WTC11 (cell line): ENCODE data around the gene GALNT6. TPM values are rescaled to one million over a fixed set of nuclear protein-coding genes. Genes with fewer than 3 reads are reported as not detected.

Experiments
- ATAC-seq: fragments of 200-7000 bp; cut with Tn5 transposase; 2 replicates; pipeline ENCODE4 v1.10.0; 2021; ENCODE audit warnings: mild to moderate bottlenecking, moderate library complexity
- CTCF ChIA-PET: fragments of 300-600 bp; sonication (Branson Sonifier 250); formaldehyde crosslinking; loops from one replicate; lab custom pipeline; 2021; ENCODE audit warnings: antibody characterized with exemption; lab: Charles Lee
- POLR2A ChIA-PET: fragments of 350-600 bp; sonication (Branson Sonifier 250); formaldehyde crosslinking; loops from one replicate; lab custom pipeline; 2021; ENCODE audit warnings: antibody characterized with exemption; lab: Charles Lee
- DNase-seq: peaks from one replicate; pipeline ENCODE4 v3.0.0; 2021; ENCODE audit warnings: low spot score
- H3K27ac Mint-ChIP-seq: 2 replicates; pipeline ENCODE4 v1.8.0; 2021; ENCODE audit warnings: mixed read lengths
- H3K27me3 Mint-ChIP-seq: 2 replicates; pipeline ENCODE4 v1.8.0; 2021; ENCODE audit warnings: low read depth, mild to moderate bottlenecking, moderate library complexity, mixed read lengths
- H3K36me3 Mint-ChIP-seq: 2 replicates; pipeline ENCODE4 v1.8.0; 2021; ENCODE audit warnings: mixed read lengths
- H3K4me1 Mint-ChIP-seq: 2 replicates; pipeline ENCODE4 v1.8.0; 2022; ENCODE audit warnings: mixed read lengths
- H3K4me3 Mint-ChIP-seq: 2 replicates; pipeline ENCODE4 v1.8.0; 2021; ENCODE audit warnings: mild to moderate bottlenecking, moderate library complexity, mixed read lengths
- H3K9me3 Mint-ChIP-seq: 2 replicates; pipeline ENCODE4 v1.8.0; 2021; ENCODE audit warnings: mixed read lengths
- E2F1 ChIP-seq: sonication (generic); formaldehyde crosslinking; IDR thresholded peaks from 2 replicates; pipeline ENCODE4 v1.8.0; 2022; ENCODE audit warnings: mild to moderate bottlenecking, missing genetic modification reagents
- MLX ChIP-seq: sonication (generic); formaldehyde crosslinking; IDR thresholded peaks from 2 replicates; pipeline ENCODE4 v1.8.1; 2023; ENCODE audit warnings: mild to moderate bottlenecking, missing genetic modification reagents, moderate library complexity
- NFE2L1 ChIP-seq: sonication (generic); formaldehyde crosslinking; IDR thresholded peaks from 2 replicates; pipeline ENCODE4 v1.8.1; 2023; ENCODE audit warnings: missing genetic modification reagents
- NR1H2 ChIP-seq: sonication (generic); formaldehyde crosslinking; IDR thresholded peaks from 2 replicates; pipeline ENCODE4 v1.9.0; 2021; ENCODE audit warnings: mild to moderate bottlenecking, moderate library complexity, missing genetic modification reagents
- PRDM15 ChIP-seq: sonication (generic); formaldehyde crosslinking; IDR thresholded peaks from 2 replicates; pipeline ENCODE4 v1.8.0; 2022; ENCODE audit warnings: missing genetic modification reagents
- ZBTB43 ChIP-seq: sonication (generic); formaldehyde crosslinking; IDR thresholded peaks from 2 replicates; pipeline ENCODE4 v1.8.1; 2023; ENCODE audit warnings: mild to moderate bottlenecking, missing genetic modification reagents
- ZNF532 ChIP-seq: fragments of 250-450 bp; sonication (Bioruptor Pico); IDR thresholded peaks from 2 replicates; pipeline ENCODE4 v1.9.0; 2021; ENCODE audit warnings: mild to moderate bottlenecking, borderline replicate concordance
- total RNA-seq: library from RNA; stranded (reverse); gene quantifications from 3 replicates; pipeline ENCODE4 v1.2.3, GENCODE V29; 2021

GALNT6 gene
- total RNA-seq, 1 experiment from 2014 or later, result 18.3 TPM

- no peak for TF ChIP-seq E2F1
- TF ChIP-seq NFE2L1, result no peak
- TF ChIP-seq ZNF532 (CRISPR knock-in tag), result no peak
Observed at GRCh38 chr12:51328587-51328986, 62.6 kb downstream of the GALNT6 start (continued).

GRCh38 chr12:51326698-51327439, 64.3 kb downstream of the GALNT6 start:
- CTCF ChIA-PET, result interaction anchor here (0.9 to 2.7 kb wide), 3 partner anchors 8 to 57 kb away, joined by 3 to 12 read pairs (median 3); partner anchors contain the start of gene SMAGP
- no peak for ATAC-seq

More at GRCh38 chr12:51326698-51327439, 64.3 kb downstream of the GALNT6 start:
- no peaks in the 10 kb centered on the region for H3K36me3 Mint-ChIP-seq
- H3K27me3 Mint-ChIP-seq, result no peaks in the 10 kb centered on the region
- H3K4me1 Mint-ChIP-seq, result peaks cover 4% of the 10 kb centered on the region
- no peak for DNase-seq
- POLR2A ChIA-PET, result interaction anchor here (0.6 kb wide), 1 partner anchor 15 kb away, joined by 3 read pairs; no protein-coding TSS in a partner anchor
- no peak overlapping the region for H3K27ac Mint-ChIP-seq
- no peak for TF ChIP-seq MLX (CRISPR knock-in tag)
- TF ChIP-seq ZBTB43 (CRISPR knock-in tag), result no peak
- no peak for TF ChIP-seq NR1H2
- peak; percentile 31; the same call in 1 of the 2 replicates for TF ChIP-seq PRDM15
- H3K4me3 Mint-ChIP-seq, result no peak overlapping the region
- no peaks in the 10 kb centered on the region for H3K9me3 Mint-ChIP-seq
